Activated CD4-positive, CD25-positive, alpha-beta regulatory T cell treated with anti-CD3 and anti-CD28 coated beads, Interleukin-2, amount 50 U/mL, for 72 hours (primary cell): ENCODE results near the gene ADCY10.
"Not testable (repeated sequence)": the region's sequence is repeated elsewhere in the genome, so short reads cannot be mapped to it uniquely, and the experiment has no call there.

Source experiments
- DNase-seq: peaks from one replicate; pipeline ENCODE4 v3.0.0; 2021

The ADCY10 gene, protein sequence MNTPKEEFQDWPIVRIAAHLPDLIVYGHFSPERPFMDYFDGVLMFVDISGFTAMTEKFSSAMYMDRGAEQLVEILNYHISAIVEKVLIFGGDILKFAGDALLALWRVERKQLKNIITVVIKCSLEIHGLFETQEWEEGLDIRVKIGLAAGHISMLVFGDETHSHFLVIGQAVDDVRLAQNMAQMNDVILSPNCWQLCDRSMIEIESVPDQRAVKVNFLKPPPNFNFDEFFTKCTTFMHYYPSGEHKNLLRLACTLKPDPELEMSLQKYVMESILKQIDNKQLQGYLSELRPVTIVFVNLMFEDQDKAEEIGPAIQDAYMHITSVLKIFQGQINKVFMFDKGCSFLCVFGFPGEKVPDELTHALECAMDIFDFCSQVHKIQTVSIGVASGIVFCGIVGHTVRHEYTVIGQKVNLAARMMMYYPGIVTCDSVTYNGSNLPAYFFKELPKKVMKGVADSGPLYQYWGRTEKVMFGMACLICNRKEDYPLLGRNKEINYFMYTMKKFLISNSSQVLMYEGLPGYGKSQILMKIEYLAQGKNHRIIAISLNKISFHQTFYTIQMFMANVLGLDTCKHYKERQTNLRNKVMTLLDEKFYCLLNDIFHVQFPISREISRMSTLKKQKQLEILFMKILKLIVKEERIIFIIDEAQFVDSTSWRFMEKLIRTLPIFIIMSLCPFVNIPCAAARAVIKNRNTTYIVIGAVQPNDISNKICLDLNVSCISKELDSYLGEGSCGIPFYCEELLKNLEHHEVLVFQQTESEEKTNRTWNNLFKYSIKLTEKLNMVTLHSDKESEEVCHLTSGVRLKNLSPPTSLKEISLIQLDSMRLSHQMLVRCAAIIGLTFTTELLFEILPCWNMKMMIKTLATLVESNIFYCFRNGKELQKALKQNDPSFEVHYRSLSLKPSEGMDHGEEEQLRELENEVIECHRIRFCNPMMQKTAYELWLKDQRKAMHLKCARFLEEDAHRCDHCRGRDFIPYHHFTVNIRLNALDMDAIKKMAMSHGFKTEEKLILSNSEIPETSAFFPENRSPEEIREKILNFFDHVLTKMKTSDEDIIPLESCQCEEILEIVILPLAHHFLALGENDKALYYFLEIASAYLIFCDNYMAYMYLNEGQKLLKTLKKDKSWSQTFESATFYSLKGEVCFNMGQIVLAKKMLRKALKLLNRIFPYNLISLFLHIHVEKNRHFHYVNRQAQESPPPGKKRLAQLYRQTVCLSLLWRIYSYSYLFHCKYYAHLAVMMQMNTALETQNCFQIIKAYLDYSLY (N-terminal part only)

DNA sequence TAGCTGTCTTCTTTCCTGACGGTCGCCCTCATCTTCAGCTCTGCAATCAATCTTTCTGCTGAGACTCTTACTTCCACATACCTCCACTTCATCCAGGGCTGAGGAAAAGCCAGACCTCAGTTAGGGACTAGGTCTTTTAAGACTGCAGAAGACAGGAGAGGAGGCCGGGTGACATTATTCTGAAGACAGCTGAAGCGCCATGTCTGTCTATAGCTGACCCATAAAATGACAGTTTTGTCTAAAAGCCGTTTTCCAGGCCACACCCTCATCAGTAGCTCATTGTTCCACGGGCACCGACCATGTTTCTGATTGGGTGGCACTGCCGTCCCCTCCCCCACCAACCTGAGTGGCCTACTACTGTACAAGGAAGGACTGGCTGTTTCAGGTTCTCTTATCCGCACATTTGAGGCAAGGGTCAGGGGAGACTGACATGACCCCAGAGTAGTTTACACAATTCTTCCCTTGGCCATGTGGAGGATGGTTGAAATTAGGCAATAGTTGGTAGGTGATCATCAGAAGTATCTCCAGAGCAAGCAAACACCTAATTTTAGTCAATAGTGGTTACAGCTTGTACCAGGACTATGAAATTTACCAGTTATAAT, at the start of gene ADCY10:
Gene ADCY10 (minus strand): TSS at position 240 of the 602 bp plus-strand sequence. CDS start 8,994 bp downstream, outside the sequence.
- DNase-seq = no peak

DNA sequence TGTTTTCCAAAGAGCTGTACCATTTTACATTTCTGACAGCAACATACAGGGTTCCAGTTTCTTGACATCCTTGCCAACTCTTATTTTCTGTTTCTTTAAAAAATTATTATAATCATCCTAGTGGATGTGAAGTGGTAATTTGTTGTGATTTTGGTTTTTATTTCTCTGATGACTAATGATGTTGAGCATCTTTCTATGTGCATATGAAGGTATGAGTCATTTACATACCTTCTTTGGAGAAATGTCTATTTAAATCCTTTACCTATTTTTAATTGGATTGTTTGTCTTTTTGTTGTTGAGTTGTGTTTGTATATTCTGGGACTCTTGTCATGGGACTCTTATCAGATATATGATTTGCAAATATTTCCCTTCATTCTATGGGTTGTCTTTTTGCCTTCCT, 43.8 kb upstream of the ADCY10 start:
- no peak for DNase-seq

DNA sequence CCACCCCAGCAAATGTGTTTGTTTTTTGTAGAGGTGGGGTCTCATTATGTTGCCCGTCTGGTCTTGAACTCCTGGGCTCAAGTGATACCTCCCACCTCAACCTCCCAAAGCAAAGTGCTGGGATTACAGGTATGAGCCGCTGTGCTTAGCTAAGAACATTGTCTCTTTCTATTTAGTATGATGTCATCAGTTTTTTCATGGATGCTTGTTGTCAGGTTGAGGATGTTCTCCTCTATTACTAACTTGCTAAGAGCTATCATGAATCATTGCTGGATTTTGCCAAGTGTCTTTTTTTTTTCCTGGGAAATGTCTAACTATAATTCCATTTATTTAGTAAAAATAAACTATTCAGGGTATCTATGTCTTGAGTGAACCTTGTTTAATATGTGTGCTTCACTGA, 42.0 kb upstream of the ADCY10 start:
- no peak for DNase-seq

DNA sequence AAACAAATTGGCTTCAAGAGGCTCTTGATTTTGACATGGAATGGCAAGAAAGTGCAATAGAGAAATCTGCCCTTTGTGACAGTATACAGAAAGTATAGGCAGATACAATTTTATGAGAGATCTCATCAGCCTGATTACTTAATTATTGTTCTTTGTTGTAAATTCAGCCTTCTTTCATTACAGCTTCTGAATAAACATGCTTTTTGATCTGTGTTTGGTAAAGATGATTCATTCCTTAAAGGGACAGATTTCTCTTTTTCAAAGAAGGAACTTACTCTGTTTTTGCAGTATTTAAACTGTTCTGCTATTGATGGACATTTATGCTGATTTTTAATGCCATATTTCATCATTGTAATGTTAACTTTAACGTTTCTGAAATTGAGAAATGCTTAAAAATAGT, 36.6 kb upstream of the ADCY10 start:
- DNase-seq = no peak

DNA sequence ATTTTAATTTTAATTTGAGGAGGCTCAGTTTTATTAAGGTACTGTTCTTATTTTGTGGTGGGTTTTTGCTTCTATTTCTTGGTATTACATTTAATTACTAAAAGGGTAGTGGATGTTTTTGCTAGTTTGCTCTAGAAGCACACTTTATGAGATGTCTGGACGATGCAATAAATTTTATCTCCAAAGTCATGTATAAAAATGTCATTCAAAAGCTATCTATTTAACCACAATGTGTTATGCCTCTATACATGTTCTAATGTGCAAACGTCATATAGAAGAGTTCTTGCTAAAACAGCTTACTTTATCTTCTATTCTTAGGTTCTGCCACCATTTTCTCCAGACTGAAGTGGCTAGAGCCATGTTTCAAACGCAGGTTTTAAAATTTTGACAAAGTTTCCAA, 35.9 kb upstream of the ADCY10 start:
- no peak for DNase-seq

DNA sequence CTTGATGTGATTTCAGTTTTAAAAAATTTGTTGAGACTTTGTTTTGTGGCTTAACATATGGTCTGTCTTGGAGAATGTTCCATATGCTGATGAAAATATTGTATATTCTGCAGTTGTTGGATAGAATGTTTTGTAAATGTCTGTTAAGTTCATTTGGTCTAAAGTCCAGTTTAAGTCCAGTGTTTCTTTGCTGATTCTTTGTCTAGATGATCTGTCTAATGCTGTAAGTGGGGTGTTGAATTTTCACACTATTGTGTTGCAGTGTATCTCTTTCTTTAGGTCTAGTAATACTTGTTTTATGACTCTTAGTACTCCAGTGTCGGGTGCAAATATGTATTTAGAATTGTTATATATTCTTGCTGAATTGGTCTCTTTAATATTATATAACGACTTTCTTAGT, 33.8 kb upstream of the ADCY10 start:
- no peak for DNase-seq

DNA sequence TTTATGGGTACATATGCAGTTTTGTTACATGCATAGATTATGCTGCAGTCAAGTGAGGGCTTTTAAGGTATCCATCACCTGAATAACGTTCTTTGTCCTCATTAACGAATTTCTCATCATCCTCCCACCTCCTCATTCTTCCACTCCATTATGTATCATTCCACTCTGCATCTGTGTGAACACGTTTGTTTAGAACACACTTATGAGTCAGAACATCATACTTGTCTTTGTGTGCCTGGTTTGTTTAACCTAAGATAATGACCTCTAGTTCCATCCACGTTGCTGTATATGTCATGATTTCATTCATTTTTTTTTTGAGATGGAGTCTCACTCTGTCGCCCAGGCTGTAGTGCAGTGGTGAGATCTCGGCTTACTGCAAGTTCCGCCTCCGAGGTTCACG, 29.6 kb upstream of the ADCY10 start:
- DNase-seq = no peak

DNA sequence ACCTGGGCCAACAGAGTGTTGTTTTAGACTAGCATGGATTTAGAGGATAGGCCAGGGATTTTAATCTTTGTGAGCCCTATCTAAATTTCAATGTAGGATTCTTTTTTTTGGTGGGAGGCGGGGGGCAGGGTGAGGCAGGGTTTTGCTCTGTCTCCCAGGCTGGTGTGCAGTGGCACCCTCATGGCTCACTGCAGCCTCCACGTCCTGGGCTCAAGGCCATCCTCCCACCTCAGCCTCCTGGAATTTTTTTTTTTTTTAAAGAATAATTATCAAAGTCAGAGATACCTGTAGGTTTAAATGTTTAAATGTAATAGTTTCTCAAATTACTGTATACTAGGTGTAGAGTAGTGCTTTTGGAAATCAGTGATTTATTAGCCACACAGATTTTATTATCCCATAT, 26.3 kb upstream of the ADCY10 start:
- no peak for DNase-seq

DNA sequence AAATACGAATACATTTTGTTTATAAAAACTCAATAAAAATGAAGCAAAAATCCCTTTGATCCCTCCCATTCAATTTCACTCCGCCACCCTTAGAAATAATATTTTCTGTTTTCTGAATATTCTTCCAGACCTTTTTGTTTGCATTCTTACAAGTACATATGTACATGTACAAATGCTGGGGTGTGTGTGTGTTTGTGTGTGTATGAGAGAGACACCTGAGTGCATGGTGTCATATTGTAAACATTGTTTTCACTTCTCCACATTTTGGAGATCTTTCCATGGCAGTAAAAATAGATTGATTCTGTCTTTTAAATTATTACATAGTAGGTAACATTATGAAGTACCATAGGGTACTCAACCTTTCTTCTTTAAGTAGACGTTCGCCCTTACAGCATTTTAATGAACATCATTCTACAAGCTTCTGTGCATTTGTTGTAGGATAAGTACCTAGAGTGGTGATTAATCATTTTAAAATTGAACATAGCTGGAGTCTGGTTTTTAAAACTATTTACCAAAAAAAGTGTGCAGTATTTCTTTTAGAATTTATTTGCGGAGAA, 24.2 kb upstream of the ADCY10 start:
- no peak for DNase-seq

DNA sequence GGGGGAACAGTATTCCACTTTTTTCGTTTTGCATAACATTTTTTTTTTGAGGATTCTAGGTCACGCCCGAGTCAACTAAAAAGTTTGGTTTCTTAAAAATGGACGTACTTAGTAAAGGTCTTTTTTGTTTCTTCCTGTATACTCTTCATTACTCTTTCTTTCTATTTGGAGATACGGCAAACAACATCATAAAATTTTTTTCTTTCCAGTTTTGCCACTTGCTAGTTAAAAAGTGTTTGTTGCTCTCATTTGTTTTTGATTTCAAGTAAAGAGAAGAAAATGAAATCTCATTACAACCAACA, 23.7 kb upstream of the ADCY10 start:
- no peak for DNase-seq

DNA sequence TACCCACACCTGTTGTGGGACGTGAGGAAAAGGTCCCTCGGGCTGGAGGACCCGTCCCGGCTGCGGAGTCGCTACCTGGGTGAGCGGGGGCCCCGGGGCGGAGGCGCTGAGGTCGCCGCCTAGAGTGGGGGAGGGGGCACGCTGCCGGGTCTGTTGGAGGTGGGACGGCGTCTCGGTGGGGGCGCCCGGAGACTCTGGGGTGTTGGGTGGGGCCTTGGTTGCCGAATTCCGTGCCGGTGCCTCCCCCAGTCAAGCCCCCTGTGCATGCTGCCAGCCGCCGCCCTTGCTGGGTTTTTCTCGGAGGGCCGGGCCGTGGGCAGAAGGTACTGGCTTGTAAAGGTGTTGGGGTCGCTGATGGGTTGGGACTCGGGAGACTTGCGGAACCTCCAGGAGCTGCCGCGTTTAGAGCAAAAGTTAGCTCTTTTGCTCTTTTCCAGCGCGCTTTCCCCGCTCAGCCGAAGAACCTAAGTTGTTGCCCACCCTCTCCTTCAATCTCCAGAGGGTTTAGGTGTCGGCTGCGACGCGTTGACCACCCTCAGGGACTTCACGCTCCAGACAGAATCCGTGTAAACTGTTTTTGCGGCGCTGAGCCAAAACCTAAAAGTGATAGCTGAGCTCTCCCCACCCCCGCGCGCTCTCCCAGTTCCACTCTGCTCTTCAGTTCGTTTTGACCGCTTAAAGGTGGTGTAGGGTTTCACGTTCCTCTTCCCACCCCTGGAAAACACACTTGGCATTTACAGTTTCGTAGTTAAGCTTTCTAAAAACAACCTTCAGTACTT, 23.2 kb upstream of the ADCY10 start, which contains the start of gene MPC2:
Gene MPC2 (minus strand): TSS at position 143 of the 779 bp plus-strand sequence. CDS start 1,231 bp downstream, outside the sequence.
- DNase-seq = peak; percentile 66

DNA sequence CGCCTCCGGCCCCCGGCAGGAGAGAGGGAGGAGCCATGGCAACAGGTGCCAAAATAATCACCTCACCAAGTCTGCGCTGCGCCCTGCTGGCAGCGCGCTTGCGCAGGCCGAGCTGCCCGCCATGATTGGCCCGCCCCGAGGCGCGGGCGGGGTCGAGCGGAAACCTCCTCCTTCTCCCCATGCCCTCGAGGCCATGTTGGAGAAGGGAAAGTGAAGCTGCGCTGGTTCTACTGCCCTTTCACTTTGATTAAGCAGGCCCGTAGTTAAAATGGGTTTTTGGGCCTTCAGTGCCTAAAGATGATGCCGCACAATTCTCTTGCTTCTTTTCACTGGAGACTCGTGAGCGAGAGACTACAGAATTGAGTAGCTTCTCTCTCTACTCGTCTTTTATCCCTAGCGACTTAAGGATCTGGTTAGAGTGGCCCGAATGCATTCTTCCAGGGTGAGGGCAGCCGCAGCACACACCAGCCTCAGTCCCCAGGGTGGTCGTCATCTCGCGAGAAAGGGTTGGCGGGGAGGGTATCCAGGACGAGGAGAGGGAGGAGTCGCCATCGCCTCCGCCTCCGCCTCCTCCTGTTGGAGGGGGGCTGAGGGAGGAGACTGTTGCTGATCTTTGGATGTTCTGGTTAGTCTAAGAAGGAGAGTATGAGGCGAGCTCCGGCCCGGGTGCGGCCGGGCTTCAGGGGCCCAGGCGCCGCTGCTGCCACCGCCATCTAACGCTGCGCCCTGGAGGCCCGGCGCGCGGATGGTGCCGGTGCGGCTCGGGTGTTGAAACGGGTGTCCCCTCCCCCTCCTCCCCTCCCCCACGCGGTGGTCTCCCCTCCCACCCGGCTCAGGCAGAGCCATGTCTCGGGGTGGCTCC, 22.4 kb upstream of the ADCY10 start, which contains the start of gene DCAF6:
Gene DCAF6 (plus strand): TSS at position 616 of the 862 bp plus-strand sequence. CDS start 229 bp downstream, at position 845.
- peak; percentile 94 for DNase-seq

DNA sequence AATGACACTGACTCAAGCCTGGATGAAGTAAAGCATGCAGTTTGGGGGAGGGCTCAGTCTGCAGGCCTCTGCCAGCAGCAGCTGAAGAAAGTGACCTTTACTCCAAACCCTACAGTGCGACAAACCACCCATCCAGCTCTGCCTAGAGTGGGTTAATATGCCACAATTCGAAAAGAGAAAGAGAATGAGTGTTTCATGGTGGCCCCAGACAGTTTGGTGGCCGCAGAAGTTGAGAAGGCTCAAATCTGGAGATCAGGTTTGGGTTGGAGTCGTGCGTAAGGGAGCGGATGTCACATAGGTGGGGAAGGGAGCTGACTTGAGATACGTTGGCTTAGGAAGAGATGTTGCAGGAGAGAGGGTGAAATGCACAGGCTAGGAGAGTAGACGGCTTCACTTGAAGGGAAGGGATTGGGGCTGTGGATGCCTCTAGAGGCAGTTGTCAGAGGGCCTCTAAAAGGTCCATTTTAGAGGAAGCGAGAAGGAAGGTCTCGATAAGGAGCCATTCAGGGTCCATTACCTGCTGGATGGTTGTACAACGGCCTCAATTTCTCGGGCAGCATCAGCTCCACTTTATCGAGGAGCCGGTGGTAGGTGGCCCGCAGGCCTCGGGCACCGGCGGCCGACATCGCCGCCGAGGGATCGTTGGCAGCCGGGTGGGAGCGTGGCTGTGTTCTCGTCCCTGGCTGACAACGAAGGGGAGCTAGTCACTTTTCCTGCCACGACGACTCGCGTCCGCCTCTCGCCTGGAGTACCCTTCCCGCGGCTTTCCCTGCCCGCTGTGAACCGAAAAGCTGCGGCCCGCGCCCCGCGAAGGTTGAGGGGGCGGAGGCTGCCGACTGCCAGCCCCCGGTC, 21.5 kb upstream of the ADCY10 start:
- DNase-seq = peak; percentile 44

DNA sequence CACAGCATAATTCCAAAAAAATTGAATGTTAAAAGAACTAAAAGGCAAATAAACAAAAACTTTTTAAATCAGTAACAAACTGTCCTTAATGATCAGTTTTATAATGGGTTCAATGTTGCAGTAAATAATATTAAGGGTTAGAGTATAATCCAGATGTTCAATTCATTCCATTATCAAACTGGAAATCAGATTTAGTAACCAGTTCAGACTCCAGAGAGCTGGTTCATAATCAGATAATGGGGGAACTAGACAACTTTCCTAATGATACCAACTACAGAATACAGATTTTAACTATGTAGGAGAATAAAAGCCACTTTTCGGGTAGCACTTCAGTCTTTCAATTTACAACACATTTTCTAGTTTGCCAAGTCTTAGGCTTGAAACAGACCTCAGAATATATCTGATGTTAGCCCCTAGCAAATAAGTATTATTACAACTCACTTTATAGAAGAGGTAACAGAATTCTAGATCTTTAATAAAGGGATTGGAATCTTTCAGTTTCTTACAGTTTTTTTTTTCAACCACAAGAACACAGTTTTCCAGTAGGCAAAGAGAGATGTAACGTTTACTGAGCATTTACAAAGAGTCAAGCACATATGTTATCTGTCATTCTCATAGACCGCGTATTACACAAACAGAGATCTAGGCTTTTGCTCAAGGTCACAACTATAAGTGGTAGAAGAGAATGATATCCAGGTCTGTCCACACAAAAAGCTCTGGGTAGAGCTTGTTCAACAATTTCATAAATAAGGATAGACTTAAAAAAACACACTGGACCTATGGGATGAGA, 20.7 kb upstream of the ADCY10 start:
- no peak for DNase-seq

DNA sequence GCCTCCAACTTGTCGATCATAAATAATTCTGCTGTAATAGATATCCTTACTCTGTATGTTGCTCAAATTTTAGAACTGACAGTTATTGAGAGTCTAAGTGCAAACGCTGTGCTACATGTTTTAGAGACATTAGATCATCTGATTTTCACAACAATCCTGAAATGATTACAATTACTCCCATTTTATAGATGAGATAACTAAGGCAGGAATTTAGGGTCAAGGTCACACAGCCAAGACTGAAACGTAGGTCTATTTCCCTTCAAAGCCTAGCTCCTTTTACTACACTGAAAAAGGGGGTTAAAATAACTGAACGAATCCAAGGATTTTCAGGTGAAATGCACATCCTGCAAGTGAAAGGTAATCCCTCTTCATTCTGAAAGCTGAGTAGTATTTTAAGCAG, 19.9 kb upstream of the ADCY10 start:
- DNase-seq = no peak

DNA sequence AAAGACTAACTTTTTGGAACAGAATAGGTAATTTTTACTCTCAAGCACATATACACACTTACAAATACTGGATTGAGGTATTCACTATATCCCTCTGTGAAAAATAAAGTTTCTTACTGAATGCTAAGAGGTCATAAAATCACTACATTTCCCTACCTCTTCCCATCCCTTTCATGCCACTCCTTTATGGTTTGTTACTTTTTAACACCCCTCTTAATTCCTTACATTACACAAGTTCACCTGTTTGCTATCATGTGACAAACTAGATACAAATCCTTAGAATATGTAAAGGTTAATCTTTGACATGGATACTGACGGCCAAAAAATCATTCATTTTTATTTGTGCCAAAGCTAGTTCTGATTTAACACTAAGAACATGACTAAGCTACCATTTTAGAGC, 15.8 kb upstream of the ADCY10 start:
- DNase-seq = no peak

DNA sequence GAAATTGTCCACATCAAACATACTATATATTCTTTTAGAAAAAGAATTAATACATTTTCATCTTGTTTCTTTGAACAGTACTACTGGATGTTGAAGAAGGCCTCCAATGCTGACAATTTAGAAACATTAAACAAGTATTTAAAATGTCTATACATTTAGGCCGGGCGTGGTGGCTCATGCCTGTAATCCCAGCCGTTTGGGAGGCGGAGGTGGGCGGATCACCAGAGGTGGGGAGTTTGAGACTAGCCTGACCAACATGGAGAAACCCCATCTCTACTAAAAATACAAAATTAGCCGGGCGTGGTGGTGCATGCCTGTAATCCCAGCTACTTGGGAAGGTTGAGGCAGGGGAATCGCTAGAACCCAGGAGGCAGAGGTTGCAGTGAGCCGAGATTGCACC, 15.0 kb upstream of the ADCY10 start:
- not testable (repeated sequence) for DNase-seq

DNA sequence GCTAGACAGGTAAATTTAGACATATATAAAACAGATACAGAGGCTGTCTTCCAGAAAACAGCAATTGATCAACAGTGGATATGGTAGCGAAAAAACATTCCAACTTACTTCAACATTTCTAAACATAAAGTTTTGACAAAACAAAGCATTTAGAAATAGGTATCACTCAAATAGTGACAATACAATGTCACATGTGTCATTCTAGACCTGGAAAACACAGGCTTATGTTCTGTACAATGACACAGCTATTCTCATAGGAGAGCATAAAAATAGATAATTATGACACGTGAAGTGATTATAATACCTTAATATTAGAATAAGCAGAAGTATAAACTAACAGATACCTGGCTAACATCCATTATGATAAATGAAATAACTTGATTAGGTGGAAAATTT, 14.5 kb upstream of the ADCY10 start:
- DNase-seq = no peak
